Activated T-cell treated with anti-CD3 and anti-CD28 coated beads for 24 hours (primary cell): ENCODE data around the gene TTC24.
"Not testable (repeated sequence)": the region's sequence is repeated elsewhere in the genome, so short reads cannot be mapped to it uniquely, and the experiment has no call there.

Experiments used
- DNase-seq: peaks from one replicate; pipeline ENCODE4 v3.0.0-alpha.2; 2020; ENCODE audit warnings: low read depth

Gene TTC24

DNA sequence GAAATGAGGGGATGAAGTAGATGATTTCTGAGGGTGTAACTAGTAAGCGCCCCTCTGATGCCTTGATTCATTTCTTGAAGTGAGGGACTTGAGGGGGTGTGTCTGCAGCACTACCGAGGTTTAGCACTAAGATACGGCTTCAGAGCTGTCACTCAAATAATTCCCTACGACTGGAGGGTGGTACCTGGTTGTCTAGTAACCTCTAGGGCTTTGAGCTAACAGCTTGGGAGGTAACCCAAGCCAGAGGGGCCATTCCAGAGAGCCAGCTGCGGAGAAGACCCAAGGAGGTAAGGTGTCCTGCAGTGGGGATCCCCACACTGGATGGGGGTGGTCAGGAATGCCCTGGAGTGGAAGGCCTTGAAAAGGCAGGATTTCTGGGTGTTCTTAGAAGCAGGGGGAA is at the start of gene TTC24:
Gene TTC24 (plus strand): TSS at position 252 of the 400 bp plus-strand sequence. CDS start 1,642 bp downstream, outside the sequence.
- DNase-seq = no peak

DNA sequence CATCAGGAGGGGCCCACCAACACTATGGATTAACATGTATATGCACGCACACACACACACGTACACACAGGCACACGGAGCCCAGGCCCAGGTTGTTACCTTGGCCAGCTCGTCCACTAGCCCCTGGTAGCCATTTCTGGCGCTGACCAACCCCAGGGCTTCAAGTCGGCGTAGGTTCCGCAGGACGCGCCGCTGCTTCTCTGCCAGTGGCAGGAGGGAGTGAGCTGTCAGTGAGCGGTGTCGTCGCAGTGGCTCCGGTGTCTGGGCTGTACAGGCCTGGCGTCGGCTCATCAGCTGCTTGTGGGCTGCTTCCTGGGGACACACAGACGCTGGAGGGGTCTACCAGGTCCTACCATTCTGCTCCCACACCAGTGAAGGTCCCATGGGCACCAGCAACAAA is 49.5 kb upstream of the TTC24 start:
- no peak for DNase-seq

- no peak for DNase-seq
These were observed 47.1 kb upstream of the TTC24 start for GRCh38 chr1:156532374-156532773.

- no peak for DNase-seq
These were observed 45.8 kb upstream of the TTC24 start for GRCh38 chr1:156533568-156534220.

- DNase-seq = no peak
These were observed 45.0 kb upstream of the TTC24 start for GRCh38 chr1:156534424-156535060.

DNA sequence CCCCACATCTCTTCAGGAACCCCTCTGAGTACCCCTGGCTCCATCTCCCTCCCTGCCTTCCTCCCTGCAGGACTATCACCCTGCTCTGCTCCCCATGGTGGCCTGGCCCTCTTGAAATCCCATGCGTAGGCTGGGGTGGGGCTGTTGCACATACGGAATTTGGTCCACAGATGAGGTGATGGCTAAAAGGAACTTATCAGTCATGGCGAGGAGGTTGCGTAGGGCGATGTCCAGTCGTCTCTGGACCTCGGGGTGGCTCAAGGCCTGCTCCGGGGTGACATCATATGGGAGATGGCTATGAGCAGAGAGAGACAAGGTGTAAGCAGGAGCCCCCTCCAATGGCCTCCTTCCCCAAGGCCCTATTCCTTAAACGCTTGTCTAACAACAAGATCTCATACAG is 42.5 kb upstream of the TTC24 start:
- no peak for DNase-seq

DNA sequence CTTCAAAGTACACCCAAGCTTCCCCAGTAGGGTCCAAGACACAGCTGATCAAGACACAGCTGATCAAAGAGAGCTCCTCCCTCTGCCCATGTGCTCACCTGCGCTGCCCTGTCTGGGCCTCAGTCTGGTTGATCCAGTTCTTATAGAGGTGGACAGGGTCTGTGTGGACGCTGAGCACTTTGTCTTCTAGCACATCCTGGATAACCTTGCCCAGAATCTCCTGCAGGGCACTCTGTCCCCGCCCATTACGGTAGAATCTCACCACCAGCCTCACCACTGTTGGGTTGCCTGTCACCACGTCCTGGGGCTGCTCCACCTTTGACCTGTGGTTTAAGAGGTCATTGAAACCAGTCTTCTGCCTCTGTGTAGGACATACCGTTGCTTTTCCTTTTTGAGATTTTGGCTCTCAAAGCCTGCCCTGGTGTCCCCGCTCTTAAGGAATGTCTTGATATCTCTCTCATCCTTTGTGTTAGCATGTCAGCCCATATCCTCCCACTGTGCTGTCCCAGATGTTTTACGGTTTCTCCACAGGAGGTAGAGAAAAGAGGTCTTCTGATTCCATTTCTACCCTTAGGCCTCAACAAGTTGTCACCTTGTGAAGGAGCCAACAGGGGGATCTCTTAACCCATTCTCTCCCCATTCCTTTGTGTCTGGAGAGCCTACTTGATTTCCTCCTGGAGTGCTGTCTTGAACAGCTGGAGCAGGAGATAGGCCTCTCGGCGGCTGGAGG is 40.6 kb upstream of the TTC24 start:
- DNase-seq = no peak

GRCh38 chr1:156539818-156540355 is 39.6 kb upstream of the TTC24 start:
- DNase-seq = no peak

DNA sequence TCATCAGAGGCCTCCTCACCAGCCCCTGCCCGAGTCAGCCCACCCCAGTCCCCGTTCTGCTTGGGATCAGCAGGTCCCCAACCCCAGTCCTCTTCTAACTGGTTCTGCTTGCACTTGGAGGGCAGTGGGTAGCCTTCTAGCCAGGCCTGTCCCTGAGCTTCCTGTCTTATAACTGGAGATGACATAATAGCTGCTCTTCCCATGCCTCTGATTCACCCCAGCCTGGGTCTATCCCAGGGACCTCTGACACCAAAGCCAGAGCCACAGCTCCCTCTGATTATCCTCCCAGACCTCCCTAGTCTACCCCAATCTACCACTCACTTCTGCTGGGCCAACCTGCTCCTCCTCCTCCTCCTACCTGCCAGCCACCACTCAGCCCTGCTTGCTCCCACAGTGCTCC is 38.6 kb upstream of the TTC24 start:
- no peak for DNase-seq

DNA sequence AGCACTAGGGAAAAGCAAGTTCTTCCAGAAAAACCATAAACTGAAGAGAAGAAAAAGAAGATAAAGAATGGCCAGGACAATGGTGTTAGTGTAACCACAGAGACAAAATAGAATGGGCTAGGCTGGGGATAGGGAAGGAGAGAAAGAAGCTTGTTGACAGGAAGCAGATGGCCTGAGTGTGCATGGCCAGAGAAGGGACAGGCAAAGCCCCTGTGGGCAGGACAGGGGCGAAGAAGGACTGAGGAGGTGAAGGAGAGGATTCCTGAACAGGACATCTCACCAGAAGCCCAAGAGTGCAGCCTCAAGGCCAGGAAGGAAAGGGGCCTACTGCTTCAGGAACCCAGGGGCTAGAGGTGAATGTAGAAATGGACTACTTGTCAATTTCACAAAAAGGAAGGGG is 36.5 kb upstream of the TTC24 start:
- DNase-seq = no peak

GRCh38 chr1:156544592-156545102 is 34.9 kb upstream of the TTC24 start:
- DNase-seq = no peak

- DNase-seq = no peak
These were observed 33.3 kb upstream of the TTC24 start for GRCh38 chr1:156546267-156546666.

DNA sequence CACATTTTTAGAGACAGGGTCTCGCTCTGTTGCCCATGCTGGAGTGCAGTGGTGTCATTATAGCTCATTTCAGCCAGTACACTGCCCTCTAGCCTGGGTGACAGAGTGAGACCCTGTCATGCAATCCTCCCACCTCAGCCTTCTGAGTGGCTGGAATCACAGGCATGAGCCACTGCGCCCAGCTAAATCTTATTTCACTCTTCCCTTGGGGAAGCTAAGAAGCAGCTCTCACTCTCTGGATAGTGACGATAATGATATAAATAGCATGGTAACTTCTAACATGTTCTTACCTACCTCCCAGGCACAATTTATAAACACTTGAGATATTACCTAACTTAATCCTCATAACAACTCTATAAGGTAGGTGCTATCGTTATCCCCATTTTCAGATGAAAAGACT is 32.1 kb upstream of the TTC24 start:
- no peak for DNase-seq

- DNase-seq = no peak
These were observed 31.5 kb upstream of the TTC24 start for GRCh38 chr1:156547982-156548381.

DNA sequence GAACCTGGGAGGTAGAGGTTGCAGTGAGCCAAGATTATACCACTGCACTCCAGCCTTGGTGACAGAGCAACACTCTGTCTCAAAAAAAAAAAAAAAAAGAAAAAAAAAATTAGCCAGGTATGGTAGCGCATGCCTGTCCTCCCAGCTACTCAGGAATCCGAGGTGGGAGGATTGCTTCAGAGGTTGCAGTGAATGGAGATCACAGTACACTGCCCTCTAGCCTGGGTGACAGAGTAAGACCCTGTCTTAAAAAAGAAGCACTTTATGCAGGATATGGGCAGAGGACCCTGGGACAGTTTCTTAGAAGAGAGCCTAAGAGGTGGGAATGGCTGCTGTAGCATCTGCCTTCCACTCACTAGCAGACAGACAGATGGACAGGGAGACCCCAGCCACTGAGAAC is 30.1 kb upstream of the TTC24 start:
- no peak for DNase-seq

DNA sequence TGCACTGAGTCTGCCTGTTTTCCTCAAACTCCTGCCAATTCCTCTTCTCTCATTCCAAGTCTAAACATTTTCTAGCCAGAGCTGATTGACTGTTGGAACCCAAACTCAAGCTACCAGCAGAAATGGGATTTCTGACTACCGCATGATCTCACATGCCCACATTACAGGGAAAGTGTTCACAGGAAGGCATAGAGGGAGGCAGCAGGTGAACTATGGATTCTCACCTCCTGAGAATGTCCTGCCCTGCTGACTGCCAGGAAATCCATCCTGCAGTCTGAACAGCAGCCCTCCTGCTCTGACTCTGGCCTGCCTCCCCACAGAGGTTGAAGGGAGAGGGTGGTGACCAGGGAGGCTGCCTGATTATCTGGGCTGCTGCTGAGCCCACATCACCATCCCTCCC is 29.7 kb upstream of the TTC24 start:
- no peak for DNase-seq

DNA sequence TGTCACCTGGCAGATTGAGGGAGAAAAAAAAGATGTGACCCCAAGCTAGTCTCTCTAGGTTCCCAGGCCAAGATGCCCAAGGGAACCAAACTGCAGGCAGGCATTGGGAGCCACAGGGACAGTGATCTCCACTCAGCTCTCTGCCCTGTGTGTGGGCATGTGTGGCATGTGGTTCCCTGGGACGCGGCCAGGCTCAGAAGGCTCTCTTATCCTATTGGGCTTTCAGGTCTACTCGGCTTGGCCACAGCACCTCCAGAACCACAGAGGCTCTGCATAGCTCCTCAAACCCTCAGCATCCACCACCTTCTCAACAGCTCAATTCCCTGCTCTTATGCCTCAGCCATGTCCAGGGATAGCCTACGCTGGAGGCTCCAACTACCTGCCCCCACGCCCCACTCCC is 29.2 kb upstream of the TTC24 start:
- no peak for DNase-seq

- no peak for DNase-seq
These were observed 28.4 kb upstream of the TTC24 start for GRCh38 chr1:156551066-156551643.

GRCh38 chr1:156551869-156552268 is 27.7 kb upstream of the TTC24 start:
- no peak for DNase-seq

- DNase-seq = no peak
These were observed 27.0 kb upstream of the TTC24 start for GRCh38 chr1:156552518-156552917.

GRCh38 chr1:156552937-156553336 is 26.6 kb upstream of the TTC24 start:
- DNase-seq = not testable (repeated sequence)

- no peak for DNase-seq
These were observed 25.6 kb upstream of the TTC24 start for GRCh38 chr1:156553860-156554485.
